ENCODE results near the gene C20orf204. TPM values are rescaled to one million over a fixed set of nuclear protein-coding genes. Genes with fewer than 3 reads are reported as not detected.
A peak's percentile ranks its signal among the peaks of the same experiment; 100 is the strongest.

Gene C20orf204
- total and polyA plus RNA-seq, 9 of the 15 experiments (the other 6 are each of a cell fraction or from before 2014, with no cell fraction given), result 0.11 to 1.1 (median 0.36) TPM; not detected in 2

DNA sequence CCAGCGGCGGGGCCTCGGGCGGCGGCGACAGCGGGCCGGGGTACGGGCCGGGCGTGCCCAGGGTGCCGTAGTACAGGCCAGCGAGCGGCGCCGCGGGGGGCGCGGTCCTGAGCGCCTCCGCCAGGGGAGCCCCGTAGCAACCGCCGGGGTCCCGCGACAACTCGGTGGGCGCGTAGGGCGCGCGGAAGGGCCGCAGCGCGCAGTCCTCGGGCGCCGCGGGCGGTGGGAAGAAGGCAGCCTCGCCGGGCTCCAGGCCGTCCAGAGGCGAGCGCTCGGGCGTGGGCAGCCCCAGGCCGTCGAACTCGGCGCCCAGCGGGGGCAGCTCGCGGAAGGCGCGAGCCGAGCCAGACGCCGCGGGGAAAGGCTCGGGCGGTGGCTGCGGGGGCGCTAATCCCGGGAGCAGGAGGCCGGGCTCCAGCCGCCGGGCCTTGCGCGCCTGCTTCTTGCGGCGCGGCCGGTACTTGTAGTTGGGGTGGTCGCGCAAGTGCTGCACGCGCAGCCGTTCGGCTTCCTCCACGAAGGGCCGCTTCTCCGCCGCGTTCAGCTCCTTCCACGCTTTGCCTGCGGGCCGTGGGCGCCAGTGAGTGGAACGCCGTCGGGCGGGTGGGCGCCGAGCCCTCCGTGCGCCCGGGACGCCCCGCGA, 12.5 kb downstream of the C20orf204 start (continued):
- TF ChIP-seq, protein P1, sequence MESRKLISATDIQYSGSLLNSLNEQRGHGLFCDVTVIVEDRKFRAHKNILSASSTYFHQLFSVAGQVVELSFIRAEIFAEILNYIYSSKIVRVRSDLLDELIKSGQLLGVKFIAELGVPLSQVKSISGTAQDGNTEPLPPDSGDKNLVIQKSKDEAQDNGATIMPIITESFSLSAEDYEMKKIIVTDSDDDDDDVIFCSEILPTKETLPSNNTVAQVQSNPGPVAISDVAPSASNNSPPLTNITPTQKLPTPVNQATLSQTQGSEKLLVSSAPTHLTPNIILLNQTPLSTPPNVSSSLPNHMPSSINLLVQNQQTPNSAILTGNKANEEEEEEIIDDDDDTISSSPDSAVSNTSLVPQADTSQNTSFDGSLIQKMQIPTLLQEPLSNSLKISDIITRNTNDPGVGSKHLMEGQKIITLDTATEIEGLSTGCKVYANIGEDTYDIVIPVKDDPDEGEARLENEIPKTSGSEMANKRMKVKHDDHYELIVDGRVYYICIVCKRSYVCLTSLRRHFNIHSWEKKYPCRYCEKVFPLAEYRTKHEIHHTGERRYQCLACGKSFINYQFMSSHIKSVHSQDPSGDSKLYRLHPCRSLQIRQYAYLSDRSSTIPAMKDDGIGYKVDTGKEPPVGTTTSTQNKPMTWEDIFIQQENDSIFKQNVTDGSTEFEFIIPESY (CRISPR knock-in tag; IDR thresholded peaks at IDR 0.05), result peak; percentile 94
- TF ChIP-seq EGR1 (conservative IDR thresholded peaks at IDR 0.05) (peak; percentile 41), RBFOX2 (IDR thresholded peaks at IDR 0.05; ENCODE audit: low read depth, low read length) (peak; percentile 59), CCNT2 (IDR thresholded peaks at IDR 0.05; ENCODE audit: borderline replicate concordance, extremely low read depth, insufficient read length, low read depth, low read length) (peak; percentile 41), YY1 (IDR thresholded peaks at IDR 0.05; ENCODE audit: borderline replicate concordance in 1 of 3, control insufficient read depth in 1 of 3, extremely low read depth in 1 of 3, insufficient read depth in 3 of 3, insufficient read length in 1 of 3, insufficient replicate concordance in 2 of 3, low read depth in 1 of 3, low read length in 2 of 3) (peak in 1 of 3 experiments; percentile 30), GATAD2B (IDR thresholded peaks at IDR 0.05; ENCODE audit: borderline replicate concordance) (peak; percentile 36; the same call in 1 of the 2 replicates), ZBTB7A (IDR thresholded peaks at IDR 0.05; ENCODE audit: borderline replicate concordance, control insufficient read depth, low read depth, low read length) (peak; percentile 44; the same call in 1 of the 2 replicates), FIP1L1 (IDR thresholded peaks at IDR 0.05; ENCODE audit: low read depth, low read length, poor library complexity, severe bottlenecking) (peak; percentile 58), MAZ (CRISPR knock-in tag; conservative IDR thresholded peaks at IDR 0.05 in 1 of 2, IDR thresholded peaks at IDR 0.05 in 1 of 2) (no peak), SP2 (IDR thresholded peaks at IDR 0.05; ENCODE audit: extremely low read depth, low read depth, low read length, poor library complexity, severe bottlenecking) (no peak)
- TF ChIP-seq, protein P2, sequence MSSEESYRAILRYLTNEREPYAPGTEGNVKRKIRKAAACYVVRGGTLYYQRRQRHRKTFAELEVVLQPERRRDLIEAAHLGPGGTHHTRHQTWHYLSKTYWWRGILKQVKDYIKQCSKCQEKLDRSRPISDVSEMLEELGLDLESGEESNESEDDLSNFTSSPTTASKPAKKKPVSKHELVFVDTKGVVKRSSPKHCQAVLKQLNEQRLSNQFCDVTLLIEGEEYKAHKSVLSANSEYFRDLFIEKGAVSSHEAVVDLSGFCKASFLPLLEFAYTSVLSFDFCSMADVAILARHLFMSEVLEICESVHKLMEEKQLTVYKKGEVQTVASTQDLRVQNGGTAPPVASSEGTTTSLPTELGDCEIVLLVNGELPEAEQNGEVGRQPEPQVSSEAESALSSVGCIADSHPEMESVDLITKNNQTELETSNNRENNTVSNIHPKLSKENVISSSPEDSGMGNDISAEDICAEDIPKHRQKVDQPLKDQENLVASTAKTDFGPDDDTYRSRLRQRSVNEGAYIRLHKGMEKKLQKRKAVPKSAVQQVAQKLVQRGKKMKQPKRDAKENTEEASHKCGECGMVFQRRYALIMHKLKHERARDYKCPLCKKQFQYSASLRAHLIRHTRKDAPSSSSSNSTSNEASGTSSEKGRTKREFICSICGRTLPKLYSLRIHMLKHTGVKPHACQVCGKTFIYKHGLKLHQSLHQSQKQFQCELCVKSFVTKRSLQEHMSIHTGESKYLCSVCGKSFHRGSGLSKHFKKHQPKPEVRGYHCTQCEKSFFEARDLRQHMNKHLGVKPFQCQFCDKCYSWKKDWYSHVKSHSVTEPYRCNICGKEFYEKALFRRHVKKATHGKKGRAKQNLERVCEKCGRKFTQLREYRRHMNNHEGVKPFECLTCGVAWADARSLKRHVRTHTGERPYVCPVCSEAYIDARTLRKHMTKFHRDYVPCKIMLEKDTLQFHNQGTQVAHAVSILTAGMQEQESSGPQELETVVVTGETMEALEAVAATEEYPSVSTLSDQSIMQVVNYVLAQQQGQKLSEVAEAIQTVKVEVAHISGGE (CRISPR knock-in tag; IDR thresholded peaks at IDR 0.05), result no peak
- TF ChIP-seq, protein P3, sequence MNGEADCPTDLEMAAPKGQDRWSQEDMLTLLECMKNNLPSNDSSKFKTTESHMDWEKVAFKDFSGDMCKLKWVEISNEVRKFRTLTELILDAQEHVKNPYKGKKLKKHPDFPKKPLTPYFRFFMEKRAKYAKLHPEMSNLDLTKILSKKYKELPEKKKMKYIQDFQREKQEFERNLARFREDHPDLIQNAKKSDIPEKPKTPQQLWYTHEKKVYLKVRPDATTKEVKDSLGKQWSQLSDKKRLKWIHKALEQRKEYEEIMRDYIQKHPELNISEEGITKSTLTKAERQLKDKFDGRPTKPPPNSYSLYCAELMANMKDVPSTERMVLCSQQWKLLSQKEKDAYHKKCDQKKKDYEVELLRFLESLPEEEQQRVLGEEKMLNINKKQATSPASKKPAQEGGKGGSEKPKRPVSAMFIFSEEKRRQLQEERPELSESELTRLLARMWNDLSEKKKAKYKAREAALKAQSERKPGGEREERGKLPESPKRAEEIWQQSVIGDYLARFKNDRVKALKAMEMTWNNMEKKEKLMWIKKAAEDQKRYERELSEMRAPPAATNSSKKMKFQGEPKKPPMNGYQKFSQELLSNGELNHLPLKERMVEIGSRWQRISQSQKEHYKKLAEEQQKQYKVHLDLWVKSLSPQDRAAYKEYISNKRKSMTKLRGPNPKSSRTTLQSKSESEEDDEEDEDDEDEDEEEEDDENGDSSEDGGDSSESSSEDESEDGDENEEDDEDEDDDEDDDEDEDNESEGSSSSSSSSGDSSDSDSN (IDR thresholded peaks at IDR 0.05; ENCODE audit: borderline replicate concordance in 1 of 2, low read depth in 2 of 2, low read length in 2 of 2), result peak; percentile 41 to 52; a peak in 2 of 4 replicates
